GM12891 (cell line): ENCODE data around the gene MPHOSPH9.

Source experiments
- PAX5 ChIP-seq: IDR thresholded peaks from 2 replicates; pipeline ENCODE4 v1.6.1; 2011; ENCODE audit warnings: low read length, moderate library complexity, mild to moderate bottlenecking; ENCODE audit not compliant: insufficient read depth, severe bottlenecking
- POLR2A ChIP-seq: IDR thresholded peaks from 2 replicates; pipeline ENCODE4 v1.6.1; 2011; ENCODE audit warnings: low read depth, low read length, control low read depth
- POLR2AphosphoS5 ChIP-seq: IDR thresholded peaks from 2 replicates; pipeline ENCODE4 v1.6.1; 2011; ENCODE audit warnings: low read depth, low read length, control low read depth
- POU2F2 ChIP-seq: IDR thresholded peaks from 2 replicates; pipeline ENCODE4 v1.6.1; 2011; ENCODE audit warnings: low read depth, mild to moderate bottlenecking, control low read depth, low read length, moderate library complexity
- SPI1 ChIP-seq: IDR thresholded peaks from 2 replicates; pipeline ENCODE4 v1.6.1; 2011; ENCODE audit warnings: low read depth, low read length, control low read depth
- TAF1 ChIP-seq: IDR thresholded peaks from 2 replicates; pipeline ENCODE4 v1.6.1; 2011; ENCODE audit warnings: low read depth, low read length, control low read depth

- TF ChIP-seq POLR2A (no peak), SPI1 (no peak), POLR2AphosphoS5 (no peak), POU2F2 (no peak), TAF1 (no peak), PAX5 (no peak)
These were observed 28.3 kb upstream of the MPHOSPH9 start for GRCh38 chr12:123261196-123261595.
